ENCODE data around the gene SLFN12L.
"Not testable (repeated sequence)": the region's sequence is repeated elsewhere in the genome, so short reads cannot be mapped to it uniquely, and the experiment has no call there.

SLFN12L gene

GRCh38 chr17:35467824-35468223, 69.7 kb downstream of the SLFN12L start:
- no peaks in the 10 kb centered on the region for H3K9me2 ChIP-seq (ENCODE audit: low read depth, low read length)
- no peaks in the 10 kb centered on the region for H3F3A ChIP-seq (ENCODE audit: insufficient read depth, low read length)
- no peak overlapping the region for H2AFZ ChIP-seq (ENCODE audit: low read length)
- H3K4me3 ChIP-seq (ENCODE audit: low read depth, low read length, poor library complexity, severe bottlenecking), result no peak overlapping the region
- H3K79me2 ChIP-seq (ENCODE audit: insufficient read depth, low read length), result no peaks in the 10 kb centered on the region
- no peaks in the 10 kb centered on the region for H3K9me3 ChIP-seq (ENCODE audit: low read length)
- H3K4me2 ChIP-seq (ENCODE audit: low read length), result no peak overlapping the region
- TF ChIP-seq EZH2 (IDR thresholded peaks at IDR 0.05; ENCODE audit: borderline replicate concordance, low read length), result no peak
- TF ChIP-seq CTCF (IDR thresholded peaks at IDR 0.05; ENCODE audit: low read length), result no peak
- no peak overlapping the region for H3K27ac ChIP-seq (ENCODE audit: low read depth, low read length, poor library complexity, severe bottlenecking)
- H3K36me3 ChIP-seq (ENCODE audit: insufficient read depth, low read length), result no peaks in the 10 kb centered on the region
- H3K9ac ChIP-seq (ENCODE audit: low read length), result no peak overlapping the region
- no peaks in the 10 kb centered on the region for H3K4me1 ChIP-seq (ENCODE audit: insufficient read depth, low read length, severe bottlenecking)
- H3K27me3 ChIP-seq (ENCODE audit: insufficient read depth, low read length), result no peaks in the 10 kb centered on the region
- H4K20me1 ChIP-seq (ENCODE audit: insufficient read depth, low read length), result no peaks in the 10 kb centered on the region

GRCh38 chr17:35460354-35460851, 77.1 kb downstream of the SLFN12L start:
- no peaks in the 10 kb centered on the region for H4K20me1 ChIP-seq (ENCODE audit: insufficient read depth, low read length)
- no peak for TF ChIP-seq CTCF (IDR thresholded peaks at IDR 0.05; ENCODE audit: low read length)
- TF ChIP-seq EZH2 (IDR thresholded peaks at IDR 0.05; ENCODE audit: borderline replicate concordance, low read length), result no peak
- H3K9me3 ChIP-seq (ENCODE audit: low read length), result no peaks in the 10 kb centered on the region
- no peaks in the 10 kb centered on the region for H3K27me3 ChIP-seq (ENCODE audit: insufficient read depth, low read length)
- peaks cover 8% of the 10 kb centered on the region for H3K4me1 ChIP-seq (ENCODE audit: insufficient read depth, low read length, severe bottlenecking)
- peak overlapping the region; percentile 25; the same call in 1 of the 2 replicates for H3K9ac ChIP-seq (ENCODE audit: low read length)
- H3K9me2 ChIP-seq (ENCODE audit: low read depth, low read length), result no peaks in the 10 kb centered on the region
- H3K79me2 ChIP-seq (ENCODE audit: insufficient read depth, low read length), result no peaks in the 10 kb centered on the region
- H3K36me3 ChIP-seq (ENCODE audit: insufficient read depth, low read length), result no peaks in the 10 kb centered on the region; the same call in 1 of the 2 replicates
- no peaks in the 10 kb centered on the region for H3F3A ChIP-seq (ENCODE audit: insufficient read depth, low read length)
- peak overlapping the region; percentile 50 for H3K4me3 ChIP-seq (ENCODE audit: low read depth, low read length, poor library complexity, severe bottlenecking)
- peak overlapping the region; percentile 52 for H3K4me2 ChIP-seq (ENCODE audit: low read length)
- H2AFZ ChIP-seq (ENCODE audit: low read length), result peak overlapping the region; percentile 78; the same call in 1 of the 2 replicates
- no peak overlapping the region for H3K27ac ChIP-seq (ENCODE audit: low read depth, low read length, poor library complexity, severe bottlenecking)

GRCh38 chr17:35454035-35454434, 83.4 kb downstream of the SLFN12L start:
- H3K4me2 ChIP-seq (ENCODE audit: low read length); H3K27me3 ChIP-seq (ENCODE audit: insufficient read depth, low read length); H2AFZ ChIP-seq (ENCODE audit: low read length); H3K79me2 ChIP-seq (ENCODE audit: insufficient read depth, low read length); H3K9me2 ChIP-seq (ENCODE audit: low read depth, low read length); H3K36me3 ChIP-seq (ENCODE audit: insufficient read depth, low read length); H3K27ac ChIP-seq (ENCODE audit: low read depth, low read length, poor library complexity, severe bottlenecking); H3K4me1 ChIP-seq (ENCODE audit: insufficient read depth, low read length, severe bottlenecking); H4K20me1 ChIP-seq (ENCODE audit: insufficient read depth, low read length); H3K4me3 ChIP-seq (ENCODE audit: low read depth, low read length, poor library complexity, severe bottlenecking); H3F3A ChIP-seq (ENCODE audit: insufficient read depth, low read length); H3K9me3 ChIP-seq (ENCODE audit: low read length); H3K9ac ChIP-seq (ENCODE audit: low read length): not testable (repeated sequence)

GRCh38 chr17:35453171-35453570, 84.3 kb downstream of the SLFN12L start:
- H4K20me1 ChIP-seq (ENCODE audit: insufficient read depth, low read length), result no peaks in the 10 kb centered on the region
- H3K9me3 ChIP-seq (ENCODE audit: low read length), result no peaks in the 10 kb centered on the region
- H2AFZ ChIP-seq (ENCODE audit: low read length), result no peak overlapping the region
- H3K4me3 ChIP-seq (ENCODE audit: low read depth, low read length, poor library complexity, severe bottlenecking), result no peak overlapping the region
- peaks cover 5% of the 10 kb centered on the region; the same call in 1 of the 2 replicates for H3K27me3 ChIP-seq (ENCODE audit: insufficient read depth, low read length)
- H3K9ac ChIP-seq (ENCODE audit: low read length), result no peak overlapping the region
- no peak overlapping the region for H3K27ac ChIP-seq (ENCODE audit: low read depth, low read length, poor library complexity, severe bottlenecking)
- H3K4me2 ChIP-seq (ENCODE audit: low read length), result no peak overlapping the region
- H3K9me2 ChIP-seq (ENCODE audit: low read depth, low read length), result no peaks in the 10 kb centered on the region
- no peaks in the 10 kb centered on the region for H3F3A ChIP-seq (ENCODE audit: insufficient read depth, low read length)
- TF ChIP-seq CTCF (IDR thresholded peaks at IDR 0.05; ENCODE audit: low read length), result no peak
- no peak for TF ChIP-seq EZH2 (IDR thresholded peaks at IDR 0.05; ENCODE audit: borderline replicate concordance, low read length)
- no peaks in the 10 kb centered on the region for H3K79me2 ChIP-seq (ENCODE audit: insufficient read depth, low read length)
- H3K4me1 ChIP-seq (ENCODE audit: insufficient read depth, low read length, severe bottlenecking), result peaks cover 16% of the 10 kb centered on the region
- H3K36me3 ChIP-seq (ENCODE audit: insufficient read depth, low read length), result no peaks in the 10 kb centered on the region
